HepG2 (cell line): ENCODE data around the gene TXNDC2. TPM values are rescaled to one million over a fixed set of nuclear protein-coding genes. Genes with fewer than 3 reads are reported as not detected.

ENCODE experiments used
- ATAC-seq: fragments of 200-7000 bp; cut with Tn5 transposase; 3 replicates; pipeline ENCODE4 v1.9.1; 2020; ENCODE audit warnings: mild to moderate bottlenecking, moderate library complexity
- BruUV-seq: library from RNA; stranded (reverse); fragments of 400-500 nt; replicated peaks from 2 replicates; lab custom pipeline; 2021; lab: Mats Ljungman, UMichigan
- CTCF ChIA-PET: fragments of 300-600 bp; formaldehyde crosslinking; extraction: SDS; loops from one replicate; lab custom pipeline; 2021; ENCODE audit warnings: low total read pairs, inconsistent platforms, low intra/inter-chr PET ratio; lab: Yijun Ruan, JAX
- POLR2A ChIA-PET: fragments of 350-600 bp; sonication (Branson Sonifier 250); formaldehyde crosslinking; loops from one replicate; lab custom pipeline; 2020; ENCODE audit warnings: antibody characterized with exemption, inconsistent platforms; lab: Yijun Ruan, JAX
- DNase-seq: peaks from one replicate; pipeline ENCODE4 v3.0.0-alpha.2; 2015; ENCODE audit warnings: low spot score
- FAIRE-seq: peaks from 3 replicates; lab custom pipeline; 2011; peaks lifted over from hg19 to GRCh38; lab: Jason Lieb, UNC
- H2AFZ ChIP-seq: one replicate; pipeline ENCODE4 v1.6.1; 2011; ENCODE audit warnings: low read length, inconsistent platforms
- H3K27ac ChIP-seq: fragments of 300-600 bp; 3 replicates; pipeline ENCODE4 v1.8.0; 2011; ENCODE audit warnings: mixed run types, mild to moderate bottlenecking, mixed read lengths, low read length, inconsistent platforms; ENCODE audit not compliant: insufficient read depth; ENCODE audit errors: extremely low read length
- H3K27me3 ChIP-seq, 2 experiments: fragments of 200-600 bp in 1 of 2; 2 replicates in 1 of 2; 3 replicates in 1 of 2; pipeline versions ENCODE4 v1.6.0 to v1.8.0; 2011; ENCODE audit warnings: low read length in 2 of 2, mild to moderate bottlenecking in 2 of 2, moderate library complexity in 2 of 2, inconsistent platforms in 1 of 2; ENCODE audit not compliant: insufficient read depth in 2 of 2, control insufficient read depth in 1 of 2
- H3K36me3 ChIP-seq, 2 experiments: fragments of 200-600 bp in 1 of 2; replicated peaks in 1 of 2; 2 replicates in 1 of 2; 3 replicates in 1 of 2; pipeline versions ENCODE4 v1.5.1 to v1.8.0; 2011; ENCODE audit warnings: low read length in 2 of 2, inconsistent platforms in 1 of 2; ENCODE audit not compliant: insufficient read depth in 2 of 2, control insufficient read depth in 1 of 2
- H3K4me1 ChIP-seq: 2 replicates; pipeline ENCODE4 v1.5.1; 2012; ENCODE audit warnings: low read length, inconsistent platforms; ENCODE audit not compliant: insufficient read depth
- H3K4me2 ChIP-seq: 2 replicates; pipeline ENCODE4 v1.6.0; 2011; ENCODE audit warnings: low read depth, low read length, inconsistent platforms
- H3K4me3 ChIP-seq, 3 experiments: fragments of 200-600 bp in 1 of 3; sonication (generic), shearing (Covaris generic) in 1 of 3; replicated peaks in 1 of 3; 2 replicates each; pipeline ENCODE4 v1.5.1; 2011 to 2016; ENCODE audit warnings: low read length in 3 of 3, inconsistent platforms in 2 of 3, low read depth in 2 of 3, mild to moderate bottlenecking in 2 of 3, control low read depth in 1 of 3, mixed read lengths in 1 of 3; ENCODE audit not compliant: insufficient read depth in 1 of 3
- H3K79me2 ChIP-seq: one replicate; pipeline ENCODE4 v1.6.1; 2011; ENCODE audit warnings: low read length, inconsistent platforms; ENCODE audit not compliant: insufficient read depth
- H3K9ac ChIP-seq: 2 replicates; pipeline ENCODE4 v1.6.0; 2011; ENCODE audit warnings: mild to moderate bottlenecking, low read depth, low read length, inconsistent platforms; ENCODE audit not compliant: insufficient read depth
- H3K9me3 ChIP-seq: 2 replicates; pipeline ENCODE4 v1.5.1; 2012; ENCODE audit warnings: mild to moderate bottlenecking, low read length
- H4K20me1 ChIP-seq: 2 replicates; pipeline ENCODE4 v1.6.0; 2011; ENCODE audit warnings: inconsistent platforms, mild to moderate bottlenecking, low read length, moderate library complexity; ENCODE audit not compliant: insufficient read depth
- HOXA9 ChIP-seq: sonication (generic); formaldehyde crosslinking; IDR thresholded peaks from 2 replicates; pipeline ENCODE4 v1.8.1; 2022; ENCODE audit warnings: missing genetic modification reagents, mild to moderate bottlenecking, moderate library complexity, borderline replicate concordance
- HOXD1 ChIP-seq: sonication (generic); formaldehyde crosslinking; IDR thresholded peaks from 2 replicates; pipeline ENCODE4 v1.5.0; 2020; ENCODE audit warnings: missing genetic modification reagents
- NFIC ChIP-seq: IDR thresholded peaks from 2 replicates; pipeline ENCODE4 v1.6.1; 2012; ENCODE audit warnings: mild to moderate bottlenecking, low read length, inconsistent platforms
- NPAS2 ChIP-seq: sonication (generic); formaldehyde crosslinking; IDR thresholded peaks from 2 replicates; pipeline ENCODE4 v1.8.0; 2022; ENCODE audit warnings: mild to moderate bottlenecking, missing genetic modification reagents, borderline replicate concordance
- NR2F6 ChIP-seq, 2 experiments: IDR thresholded peaks; 2 replicates each; pipeline ENCODE4 v1.6.1; 2016; ENCODE audit warnings: antibody characterized with exemption in 1 of 2, mild to moderate bottlenecking in 1 of 2
- SATB2 ChIP-seq: sonication (generic); formaldehyde crosslinking; IDR thresholded peaks from 2 replicates; pipeline ENCODE4 v1.5.0; 2020; ENCODE audit warnings: missing genetic modification reagents
- TEAD3 ChIP-seq: optimal IDR thresholded peaks from 2 replicates; pipeline ENCODE3; 2016; ENCODE audit warnings: borderline replicate concordance
- ZNF205 ChIP-seq: IDR thresholded peaks from 2 replicates; pipeline ENCODE4 v1.6.1; 2018; ENCODE audit warnings: missing biosample characterization, missing genetic modification reagents
- WGBS: methylation state at CpG from one replicate; pipeline ENCODE4 v1.1.6; 2017; ENCODE audit warnings: low lambda C conversion rate; 5-methylcytosine and 5-hydroxymethylcytosine counted together
- in situ Hi-C: cut with HindIII; loops from 2 replicates; pipeline ENCODE4 v1.10.0; 2017; ENCODE audit warnings: low pct_unique_long_range_greater_than_20kb; ENCODE audit not compliant: extremely low pct_ligation_motif_present
- intact Hi-C: fragments of 100-400 bp; cut with micrococcal nuclease; formaldehyde crosslinking; loops from one replicate; pipeline ENCODE4 v1.10.0; 2022; ENCODE audit not compliant: unreplicated experiment
- polyA plus RNA-seq, 8 experiments: library from polyadenylated mRNA; depleted of rRNA in 3 of 8; stranded (reverse) in 7 of 8; unstranded in 1 of 8; fragments of >200 nt; fragmentation: Illumina TruSeq in 4 of 8; extraction: Trizol in 4 of 8; gene quantifications; 2 replicates each; pipeline versions ENCODE4 v1.2.1 to v1.2.3, GENCODE V29; 2011 to 2016; ENCODE audit warnings: low read depth in 4 of 8, missing spikeins in 1 of 8, mixed read lengths in 1 of 8; ENCODE audit not compliant: insufficient read depth in 1 of 8
- total RNA-seq, 5 experiments: library from RNA; depleted of rRNA; stranded (reverse); fragments of >200 nt; fragmentation: Illumina TruSeq; extraction: Trizol; gene quantifications; 2 replicates each; pipeline ENCODE4 v1.2.3, GENCODE V29; 2016; ENCODE audit warnings: low read depth in 1 of 5
- TF ChIP-seq, protein P1 (sequence below): sonication (generic); formaldehyde crosslinking; IDR thresholded peaks from 2 replicates; pipeline ENCODE4 v1.4.0; 2020; ENCODE audit warnings: missing genetic modification reagents
- TF ChIP-seq, protein P2 (sequence below): sonication (generic); formaldehyde crosslinking; IDR thresholded peaks from 2 replicates; pipeline ENCODE4 v1.5.1; 2020; ENCODE audit warnings: mild to moderate bottlenecking, missing genetic modification reagents, moderate library complexity
- TF ChIP-seq, protein P3 (sequence below): sonication (generic); formaldehyde crosslinking; IDR thresholded peaks from 2 replicates; pipeline ENCODE4 v1.4.0; 2020; ENCODE audit warnings: mild to moderate bottlenecking, missing genetic modification reagents

Gene TXNDC2
- total and polyA plus RNA-seq, 2 of the 13 experiments (the other 11 are each of a cell fraction or from before 2014, with no cell fraction given): not detected

DNA sequence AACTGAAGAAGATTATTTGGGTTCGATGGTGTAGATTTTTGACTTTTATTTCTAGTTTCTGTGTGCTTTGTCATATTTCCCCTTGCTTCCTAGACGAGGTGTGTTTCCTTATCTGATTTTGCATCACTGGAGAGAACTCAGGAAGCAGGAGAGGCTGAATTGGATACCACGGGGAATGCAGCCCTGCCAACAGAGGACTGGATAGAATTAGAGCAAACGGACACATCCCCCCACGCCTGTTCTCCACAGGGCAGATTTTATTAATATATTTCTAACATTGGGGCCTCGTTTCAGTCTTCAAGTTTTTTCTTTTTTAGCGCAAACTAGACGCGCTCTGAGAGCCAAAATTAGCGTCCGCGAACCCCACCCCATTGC, 27.4 kb downstream of the TXNDC2 start:
- 7% methylated on average over 12 of the region's 12 CpGs for WGBS
- Histone ChIP-seq H3K4me2 (peak overlapping the region; percentile 89), H3K4me3 (peak overlapping the region; percentile 81 to 98 (median 96))
- TF ChIP-seq ZNF205: 0 out of 2 replicates have a peak, but pooled peaks have one; percentile 22
- no peak for TF ChIP-seq TEAD3 (CRISPR knock-in tag)
- TF ChIP-seq HOXD1 (CRISPR knock-in tag): 0 out of 2 replicates have a peak, but pooled peaks have one; percentile 6
- no peak for TF ChIP-seq NFIC
- TF ChIP-seq, all 625 proteins: peak for 2
- Histone ChIP-seq H3K27me3 (no peaks in the 10 kb centered on the region; a peak in 1 of 5 replicates), H3K27ac (peak overlapping the region; percentile 96), H3K79me2 (peaks cover 40% of the 10 kb centered on the region), H2AFZ (peak overlapping the region; percentile 83), H4K20me1 (peaks cover 34% of the 10 kb centered on the region), H3K9me3 (no peaks in the 10 kb centered on the region), H3K36me3 (no peaks in the 10 kb centered on the region), H3K9ac (peak overlapping the region; percentile 97), H3K4me1 (peaks cover 31% of the 10 kb centered on the region)
- CTCF ChIA-PET: no interaction called here
- intact Hi-C loops (loop anchor here (2.0 to 5.0 kb wide), 2 partner anchors 38 to 301 kb away; partner anchors contain the start of gene PPP4R1), in situ Hi-C loops (no loop called here)
- no peak for FAIRE-seq
- TSS peak; percentile 80 for BruUV-seq
- peak; percentile 25 for ATAC-seq
- POLR2A ChIA-PET: interaction anchor here (1.0 to 2.9 kb wide), 15 partner anchors 9 to 338 kb away, joined by 3 to 25 read pairs (median 4); no protein-coding TSS in a partner anchor
- DNase-seq: no peak

DNA sequence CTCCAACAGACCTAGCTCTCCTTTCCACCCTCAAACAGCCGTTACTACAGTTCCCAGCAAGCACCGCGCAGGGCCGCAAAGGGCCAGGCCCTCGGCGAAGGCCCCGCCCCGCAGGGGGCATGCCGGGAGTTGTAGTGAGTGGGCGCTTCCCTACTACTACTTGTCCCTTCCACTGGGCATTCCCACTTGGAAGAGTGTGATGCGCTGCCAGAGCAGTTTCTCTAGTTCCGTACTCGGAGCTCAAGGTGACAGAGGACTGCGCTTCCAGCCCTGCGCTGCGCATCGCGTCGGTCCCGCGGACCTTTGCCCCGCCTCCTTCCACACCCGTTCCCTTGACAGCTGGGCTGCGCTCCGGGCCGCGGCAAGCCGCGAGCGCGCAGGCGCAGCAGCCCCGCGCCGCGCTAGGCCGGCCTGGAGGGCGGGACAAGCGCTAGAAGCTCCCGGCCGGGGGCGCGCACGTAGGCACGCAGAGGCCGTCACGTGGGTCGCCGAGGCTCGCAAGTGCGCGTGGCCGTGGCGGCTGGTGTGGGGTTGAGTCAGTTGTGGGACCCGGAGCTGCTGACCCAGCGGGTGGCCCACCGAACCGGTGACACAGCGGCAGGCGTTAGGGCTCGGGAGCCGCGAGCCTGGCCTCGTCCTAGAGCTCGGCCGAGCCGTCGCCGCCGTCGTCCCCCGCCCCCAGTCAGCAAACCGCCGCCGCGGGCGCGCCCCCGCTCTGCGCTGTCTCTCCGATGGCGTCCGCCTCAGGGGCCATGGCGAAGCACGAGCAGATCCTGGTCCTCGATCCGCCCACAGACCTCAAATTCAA, 28.0 kb downstream of the TXNDC2 start, which contains the start of gene VAPA:
VAPA (plus strand) TSS at position 491 of the 808 bp plus-strand sequence; CDS start at position 732, 241 bp downstream.
- 0% methylated on average over 15 of the region's 87 CpGs for WGBS
- H3K79me2 ChIP-seq: peaks cover 46% of the 10 kb centered on the region
- H3K4me1 ChIP-seq: peaks cover 37% of the 10 kb centered on the region
- DNase-seq (peak; percentile 86), FAIRE-seq (peak; percentile 87), ATAC-seq (peak; percentile 94)
- no peaks in the 10 kb centered on the region; a peak in 1 of 5 replicates for H3K27me3 ChIP-seq
- ChIA-PET CTCF (no interaction called here), POLR2A (interaction anchor here (1.0 to 2.9 kb wide), 15 partner anchors 8 to 338 kb away, joined by 3 to 25 read pairs (median 4); no protein-coding TSS in a partner anchor)
- peaks cover 40% of the 10 kb centered on the region for H4K20me1 ChIP-seq
- peak within 1 kb of the TSS; percentile 96 for H3K27ac ChIP-seq
- H3K9me3 ChIP-seq: no peaks in the 10 kb centered on the region
- in situ Hi-C loops: no loop called here
- H3K4me2 ChIP-seq: peak within 1 kb of the TSS; percentile 89
- peak within 1 kb of the TSS; percentile 83 for H2AFZ ChIP-seq
- H3K36me3 ChIP-seq: no peaks in the 10 kb centered on the region
- H3K4me3 ChIP-seq: peak within 1 kb of the TSS; percentile 81 to 98 (median 96)
- intact Hi-C loops: loop anchor here (2.0 to 5.0 kb wide), 2 partner anchors 37 to 301 kb away; partner anchors contain the start of gene PPP4R1
- no TSS peak for BruUV-seq
- peak within 1 kb of the TSS; percentile 97 for H3K9ac ChIP-seq
- TF ChIP-seq, protein P1, sequence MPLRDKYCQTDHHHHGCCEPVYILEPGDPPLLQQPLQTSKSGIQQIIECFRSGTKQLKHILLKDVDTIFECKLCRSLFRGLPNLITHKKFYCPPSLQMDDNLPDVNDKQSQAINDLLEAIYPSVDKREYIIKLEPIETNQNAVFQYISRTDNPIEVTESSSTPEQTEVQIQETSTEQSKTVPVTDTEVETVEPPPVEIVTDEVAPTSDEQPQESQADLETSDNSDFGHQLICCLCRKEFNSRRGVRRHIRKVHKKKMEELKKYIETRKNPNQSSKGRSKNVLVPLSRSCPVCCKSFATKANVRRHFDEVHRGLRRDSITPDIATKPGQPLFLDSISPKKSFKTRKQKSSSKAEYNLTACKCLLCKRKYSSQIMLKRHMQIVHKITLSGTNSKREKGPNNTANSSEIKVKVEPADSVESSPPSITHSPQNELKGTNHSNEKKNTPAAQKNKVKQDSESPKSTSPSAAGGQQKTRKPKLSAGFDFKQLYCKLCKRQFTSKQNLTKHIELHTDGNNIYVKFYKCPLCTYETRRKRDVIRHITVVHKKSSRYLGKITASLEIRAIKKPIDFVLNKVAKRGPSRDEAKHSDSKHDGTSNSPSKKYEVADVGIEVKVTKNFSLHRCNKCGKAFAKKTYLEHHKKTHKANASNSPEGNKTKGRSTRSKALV (CRISPR knock-in tag): no peak
- TF ChIP-seq, protein P2, sequence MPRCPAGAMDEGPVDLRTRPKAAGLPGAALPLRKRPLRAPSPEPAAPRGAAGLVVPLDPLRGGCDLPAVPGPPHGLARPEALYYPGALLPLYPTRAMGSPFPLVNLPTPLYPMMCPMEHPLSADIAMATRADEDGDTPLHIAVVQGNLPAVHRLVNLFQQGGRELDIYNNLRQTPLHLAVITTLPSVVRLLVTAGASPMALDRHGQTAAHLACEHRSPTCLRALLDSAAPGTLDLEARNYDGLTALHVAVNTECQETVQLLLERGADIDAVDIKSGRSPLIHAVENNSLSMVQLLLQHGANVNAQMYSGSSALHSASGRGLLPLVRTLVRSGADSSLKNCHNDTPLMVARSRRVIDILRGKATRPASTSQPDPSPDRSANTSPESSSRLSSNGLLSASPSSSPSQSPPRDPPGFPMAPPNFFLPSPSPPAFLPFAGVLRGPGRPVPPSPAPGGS (CRISPR knock-in tag): no peak; the same call in 1 of the 2 replicates
- TF ChIP-seq SATB2 (CRISPR knock-in tag) (no peak), HOXA9 (no peak), NR2F6 (IDR thresholded peaks at IDR 0.05) (no peak), NR2F6 (CRISPR knock-in tag; IDR thresholded peaks at IDR 0.05) (no peak), NPAS2 (no peak)
- TF ChIP-seq, protein P3, sequence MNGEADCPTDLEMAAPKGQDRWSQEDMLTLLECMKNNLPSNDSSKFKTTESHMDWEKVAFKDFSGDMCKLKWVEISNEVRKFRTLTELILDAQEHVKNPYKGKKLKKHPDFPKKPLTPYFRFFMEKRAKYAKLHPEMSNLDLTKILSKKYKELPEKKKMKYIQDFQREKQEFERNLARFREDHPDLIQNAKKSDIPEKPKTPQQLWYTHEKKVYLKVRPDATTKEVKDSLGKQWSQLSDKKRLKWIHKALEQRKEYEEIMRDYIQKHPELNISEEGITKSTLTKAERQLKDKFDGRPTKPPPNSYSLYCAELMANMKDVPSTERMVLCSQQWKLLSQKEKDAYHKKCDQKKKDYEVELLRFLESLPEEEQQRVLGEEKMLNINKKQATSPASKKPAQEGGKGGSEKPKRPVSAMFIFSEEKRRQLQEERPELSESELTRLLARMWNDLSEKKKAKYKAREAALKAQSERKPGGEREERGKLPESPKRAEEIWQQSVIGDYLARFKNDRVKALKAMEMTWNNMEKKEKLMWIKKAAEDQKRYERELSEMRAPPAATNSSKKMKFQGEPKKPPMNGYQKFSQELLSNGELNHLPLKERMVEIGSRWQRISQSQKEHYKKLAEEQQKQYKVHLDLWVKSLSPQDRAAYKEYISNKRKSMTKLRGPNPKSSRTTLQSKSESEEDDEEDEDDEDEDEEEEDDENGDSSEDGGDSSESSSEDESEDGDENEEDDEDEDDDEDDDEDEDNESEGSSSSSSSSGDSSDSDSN (CRISPR knock-in tag): no peak
